HepG2 (cell line): ENCODE data around the gene ZFYVE27. TPM values are rescaled to one million over a fixed set of nuclear protein-coding genes. Genes with fewer than 3 reads are reported as not detected.
A peak's percentile ranks its signal among the peaks of the same experiment; 100 is the strongest.

ENCODE experiments used
- ATAC-seq: fragments of 200-7000 bp; cut with Tn5 transposase; 3 replicates; pipeline ENCODE4 v1.9.1; 2020; ENCODE audit warnings: mild to moderate bottlenecking, moderate library complexity
- BruUV-seq: library from RNA; stranded (reverse); fragments of 400-500 nt; replicated peaks from 2 replicates; lab custom pipeline; 2021; lab: Mats Ljungman, UMichigan
- CTCF ChIA-PET: fragments of 300-600 bp; formaldehyde crosslinking; extraction: SDS; loops from one replicate; lab custom pipeline; 2021; ENCODE audit warnings: low total read pairs, inconsistent platforms, low intra/inter-chr PET ratio; lab: Yijun Ruan, JAX
- POLR2A ChIA-PET: fragments of 350-600 bp; sonication (Branson Sonifier 250); formaldehyde crosslinking; loops from one replicate; lab custom pipeline; 2020; ENCODE audit warnings: antibody characterized with exemption, inconsistent platforms; lab: Yijun Ruan, JAX
- DNase-seq: peaks from one replicate; pipeline ENCODE4 v3.0.0-alpha.2; 2015; ENCODE audit warnings: low spot score
- FAIRE-seq: peaks from 3 replicates; lab custom pipeline; 2011; peaks lifted over from hg19 to GRCh38; lab: Jason Lieb, UNC
- H2AFZ ChIP-seq: one replicate; pipeline ENCODE4 v1.6.1; 2011; ENCODE audit warnings: low read length, inconsistent platforms
- H3K27ac ChIP-seq: fragments of 300-600 bp; 3 replicates; pipeline ENCODE4 v1.8.0; 2011; ENCODE audit warnings: mixed run types, mild to moderate bottlenecking, mixed read lengths, low read length, inconsistent platforms; ENCODE audit not compliant: insufficient read depth; ENCODE audit errors: extremely low read length
- H3K27me3 ChIP-seq, 2 experiments: fragments of 200-600 bp in 1 of 2; 2 replicates in 1 of 2; 3 replicates in 1 of 2; pipeline versions ENCODE4 v1.6.0 to v1.8.0; 2011; ENCODE audit warnings: low read length in 2 of 2, mild to moderate bottlenecking in 2 of 2, moderate library complexity in 2 of 2, inconsistent platforms in 1 of 2; ENCODE audit not compliant: insufficient read depth in 2 of 2, control insufficient read depth in 1 of 2
- H3K36me3 ChIP-seq, 2 experiments: fragments of 200-600 bp in 1 of 2; replicated peaks in 1 of 2; 2 replicates in 1 of 2; 3 replicates in 1 of 2; pipeline versions ENCODE4 v1.5.1 to v1.8.0; 2011; ENCODE audit warnings: low read length in 2 of 2, inconsistent platforms in 1 of 2; ENCODE audit not compliant: insufficient read depth in 2 of 2, control insufficient read depth in 1 of 2
- H3K4me1 ChIP-seq: 2 replicates; pipeline ENCODE4 v1.5.1; 2012; ENCODE audit warnings: low read length, inconsistent platforms; ENCODE audit not compliant: insufficient read depth
- H3K4me2 ChIP-seq: 2 replicates; pipeline ENCODE4 v1.6.0; 2011; ENCODE audit warnings: low read depth, low read length, inconsistent platforms
- H3K4me3 ChIP-seq, 3 experiments: fragments of 200-600 bp in 1 of 3; sonication (generic), shearing (Covaris generic) in 1 of 3; replicated peaks in 1 of 3; 2 replicates each; pipeline ENCODE4 v1.5.1; 2011 to 2016; ENCODE audit warnings: low read length in 3 of 3, inconsistent platforms in 2 of 3, low read depth in 2 of 3, mild to moderate bottlenecking in 2 of 3, control low read depth in 1 of 3, mixed read lengths in 1 of 3; ENCODE audit not compliant: insufficient read depth in 1 of 3
- H3K79me2 ChIP-seq: one replicate; pipeline ENCODE4 v1.6.1; 2011; ENCODE audit warnings: low read length, inconsistent platforms; ENCODE audit not compliant: insufficient read depth
- H3K9ac ChIP-seq: 2 replicates; pipeline ENCODE4 v1.6.0; 2011; ENCODE audit warnings: mild to moderate bottlenecking, low read depth, low read length, inconsistent platforms; ENCODE audit not compliant: insufficient read depth
- H3K9me3 ChIP-seq: 2 replicates; pipeline ENCODE4 v1.5.1; 2012; ENCODE audit warnings: mild to moderate bottlenecking, low read length
- H4K20me1 ChIP-seq: 2 replicates; pipeline ENCODE4 v1.6.0; 2011; ENCODE audit warnings: inconsistent platforms, mild to moderate bottlenecking, low read length, moderate library complexity; ENCODE audit not compliant: insufficient read depth
- EP300 ChIP-seq, 3 experiments: sonication (generic) in 1 of 3; formaldehyde crosslinking in 1 of 3; IDR thresholded peaks; 2 replicates each; pipeline versions ENCODE4 v1.5.1 to v1.6.1; 2011 to 2020; ENCODE audit warnings: low read depth in 2 of 3, low read length in 2 of 3, borderline replicate concordance in 1 of 3, improper control_type of control experiment in 1 of 3, mild to moderate bottlenecking in 1 of 3, missing genetic modification reagents in 1 of 3, moderate library complexity in 1 of 3
- HIC2 ChIP-seq: sonication (generic); formaldehyde crosslinking; IDR thresholded peaks from 2 replicates; pipeline ENCODE4 v1.9.0; 2022; ENCODE audit warnings: low read depth, missing genetic modification reagents
- HNRNPH1 ChIP-seq: fragments of 200-400 bp; formaldehyde crosslinking; optimal IDR thresholded peaks from 2 replicates; pipeline ENCODE3; 2017; ENCODE audit warnings: mild to moderate bottlenecking, low read depth, low read length
- MAFK ChIP-seq, 2 experiments: IDR thresholded peaks in 1 of 2; conservative IDR thresholded peaks in 1 of 2; 2 replicates each; pipeline ENCODE4 v1.6.1; 2011; ENCODE audit warnings: improper control_type of control experiment in 2 of 2, low read length in 2 of 2
- NFE2L2 ChIP-seq: fragments of 150-350 bp; IDR thresholded peaks from 2 replicates; pipeline ENCODE4 v1.6.1; 2014; ENCODE audit warnings: low read length
- ZBTB2 ChIP-seq: sonication (generic); formaldehyde crosslinking; IDR thresholded peaks from 2 replicates; pipeline ENCODE4 v1.8.0; 2022; ENCODE audit warnings: low read depth, missing genetic modification reagents
- ZFP36L2 ChIP-seq: sonication (generic); formaldehyde crosslinking; IDR thresholded peaks from 2 replicates; pipeline ENCODE4 v1.4.0; 2020; ENCODE audit warnings: missing genetic modification reagents
- ZNF24 ChIP-seq: fragments of 450-650 bp; IDR thresholded peaks from 2 replicates; pipeline ENCODE4 v1.6.1; 2017; ENCODE audit warnings: antibody characterized with exemption, mild to moderate bottlenecking
- ZNF263 ChIP-seq: sonication (generic); formaldehyde crosslinking; IDR thresholded peaks from 2 replicates; pipeline ENCODE4 v1.4.0; 2020; ENCODE audit warnings: missing genetic modification reagents
- ZNF768 ChIP-seq: sonication (generic); formaldehyde crosslinking; IDR thresholded peaks from 2 replicates; pipeline ENCODE4 v1.4.0; 2020; ENCODE audit warnings: missing genetic modification reagents
- ZNF773 ChIP-seq: sonication (generic); formaldehyde crosslinking; IDR thresholded peaks from 2 replicates; pipeline ENCODE4 v1.4.0; 2020; ENCODE audit warnings: missing genetic modification reagents, borderline replicate concordance
- ZNF878 ChIP-seq: sonication (generic); formaldehyde crosslinking; IDR thresholded peaks from 2 replicates; pipeline ENCODE4 v1.8.1; 2023; ENCODE audit warnings: mild to moderate bottlenecking, missing genetic modification reagents, moderate library complexity
- WGBS: methylation state at CpG from one replicate; pipeline ENCODE4 v1.1.6; 2017; ENCODE audit warnings: low lambda C conversion rate; 5-methylcytosine and 5-hydroxymethylcytosine counted together
- in situ Hi-C: cut with HindIII; loops from 2 replicates; pipeline ENCODE4 v1.10.0; 2017; ENCODE audit warnings: low pct_unique_long_range_greater_than_20kb; ENCODE audit not compliant: extremely low pct_ligation_motif_present
- intact Hi-C: fragments of 100-400 bp; cut with micrococcal nuclease; formaldehyde crosslinking; loops from one replicate; pipeline ENCODE4 v1.10.0; 2022; ENCODE audit not compliant: unreplicated experiment
- polyA plus RNA-seq, 8 experiments: library from polyadenylated mRNA; depleted of rRNA in 3 of 8; stranded (reverse) in 7 of 8; unstranded in 1 of 8; fragments of >200 nt; fragmentation: Illumina TruSeq in 4 of 8; extraction: Trizol in 4 of 8; gene quantifications; 2 replicates each; pipeline versions ENCODE4 v1.2.1 to v1.2.3, GENCODE V29; 2011 to 2016; ENCODE audit warnings: low read depth in 4 of 8, missing spikeins in 1 of 8, mixed read lengths in 1 of 8; ENCODE audit not compliant: insufficient read depth in 1 of 8
- total RNA-seq, 5 experiments: library from RNA; depleted of rRNA; stranded (reverse); fragments of >200 nt; fragmentation: Illumina TruSeq; extraction: Trizol; gene quantifications; 2 replicates each; pipeline ENCODE4 v1.2.3, GENCODE V29; 2016; ENCODE audit warnings: low read depth in 1 of 5

Gene ZFYVE27
- total and polyA plus RNA-seq, 2 of the 13 experiments (the other 11 are each of a cell fraction or from before 2014, with no cell fraction given) = 19.7 to 20.5 TPM

- Histone ChIP-seq H4K20me1 (peaks cover 2% of the 10 kb centered on the region; the same call in 1 of the 2 replicates), H3K4me2 (no peak overlapping the region), H3K36me3 (no peaks in the 10 kb centered on the region), H3K9me3 (no peaks in the 10 kb centered on the region), H3K4me1 (peaks cover 60% of the 10 kb centered on the region), H3K9ac (no peak overlapping the region), H2AFZ (no peak overlapping the region), H3K27ac (no peak overlapping the region), H3K4me3 (no peak overlapping the region), H3K79me2 (no peaks in the 10 kb centered on the region), H3K27me3 (peaks cover 0 to 4% of the 10 kb centered on the region in 2 experiments; a peak in 1 of 5 replicates)
- intact Hi-C loops (loop anchor here (10.0 kb wide), 1 partner anchor 265 kb away; no protein-coding TSS in a partner anchor), in situ Hi-C loops (no loop called here)
- FAIRE-seq = no peak
- TF ChIP-seq ZNF768 (CRISPR knock-in tag) (peak; percentile 90), ZNF773 (CRISPR knock-in tag) (no peak)
- BruUV-seq = no TSS peak
- CTCF ChIA-PET = no interaction called here
- ATAC-seq = no peak
- DNase-seq = no peak
- POLR2A ChIA-PET = no interaction called here
- 18% methylated on average over 2 of the region's 3 CpGs for WGBS
Observed at GRCh38 chr10:97779975-97780374, 43.0 kb downstream of the ZFYVE27 start.

GRCh38 chr10:97780841-97781617, 44.1 kb downstream of the ZFYVE27 start:
- Histone ChIP-seq H3K4me3 (no peak overlapping the region), H3K27ac (no peak overlapping the region), H3K27me3 (peaks cover 0 to 4% of the 10 kb centered on the region in 2 experiments; a peak in 1 of 5 replicates), H4K20me1 (peaks cover 2% of the 10 kb centered on the region; the same call in 1 of the 2 replicates), H3K9me3 (no peaks in the 10 kb centered on the region), H3K36me3 (no peaks in the 10 kb centered on the region), H3K79me2 (no peaks in the 10 kb centered on the region), H3K4me2 (peak overlapping the region; percentile 12; the same call in 1 of the 2 replicates), H3K9ac (no peak overlapping the region), H2AFZ (no peak overlapping the region), H3K4me1 (peaks cover 58% of the 10 kb centered on the region)
- DNase-seq (no peak), ATAC-seq (peak; percentile 33), FAIRE-seq (no peak)
- ChIA-PET CTCF (no interaction called here), POLR2A (interaction anchor here (0.7 kb wide), 1 partner anchor 353 kb away, joined by 3 read pairs; the partner anchor contains the start of gene R3HCC1L)
- intact Hi-C loops (loop anchor here (10.0 kb wide), 1 partner anchor 264 kb away; no protein-coding TSS in a partner anchor), in situ Hi-C loops (no loop called here)
- WGBS = 43% methylated on average over 6 of the region's 7 CpGs
- no TSS peak for BruUV-seq
- TF ChIP-seq ZBTB2 (CRISPR knock-in tag) = no peak
- no peak for TF ChIP-seq MAFK (conservative IDR thresholded peaks at IDR 0.05 in 1 of 2, IDR thresholded peaks at IDR 0.05 in 1 of 2; ENCODE audit: low read length in 2 of 2)
- no peak for TF ChIP-seq ZFP36L2 (CRISPR knock-in tag)
- TF ChIP-seq NFE2L2 = no peak
- no peak for TF ChIP-seq ZNF263 (CRISPR knock-in tag)
- no peak for TF ChIP-seq HNRNPH1
- TF ChIP-seq EP300 (IDR thresholded peaks at IDR 0.05; ENCODE audit: low read depth in 2 of 2, low read length in 2 of 2) = no peak
- no peak for TF ChIP-seq EP300 (CRISPR knock-in tag; IDR thresholded peaks at IDR 0.05; ENCODE audit: borderline replicate concordance)
- TF ChIP-seq ZNF24 = no peak
- TF ChIP-seq HIC2 (CRISPR knock-in tag) = no peak
- TF ChIP-seq ZNF878 (CRISPR knock-in tag) = no peak
